T-helper 9 cell (primary cell): ENCODE results near the gene NPIPA3.
"Not testable (repeated sequence)": the region's sequence is repeated elsewhere in the genome, so short reads cannot be mapped to it uniquely, and the experiment has no call there.

Experiments used
- DNase-seq: peaks from one replicate; pipeline ENCODE4 v3.0.0-alpha.2; 2020
- total RNA-seq, 2 donors: gene quantifications; one replicate each; lab custom pipeline; 2026; lab: John Stamatoyannopoulos, UW

The NPIPA3 gene
- total RNA-seq = 0 reads per million in 2 donors

GRCh38 chr16:14703156-14704011 is at the start of gene NPIPA3:
Gene NPIPA3 (plus strand): TSS chr16:14703411. CDS start chr16:14708944, 5,533 bp downstream.
- DNase-seq = not testable (repeated sequence)

- no peak for DNase-seq
Measured at GRCh38 chr16:14658063-14658462, 45.1 kb upstream of the NPIPA3 start.

GRCh38 chr16:14667347-14668266 is 35.6 kb upstream of the NPIPA3 start:
- DNase-seq = no peak

- no peak for DNase-seq
Measured at GRCh38 chr16:14668556-14669223, 34.5 kb upstream of the NPIPA3 start.

- no peak for DNase-seq
Measured at GRCh38 chr16:14669776-14670175, 33.4 kb upstream of the NPIPA3 start.

- DNase-seq = no peak
Measured at GRCh38 chr16:14672403-14672971, 30.7 kb upstream of the NPIPA3 start.

GRCh38 chr16:14676633-14677032 is 26.6 kb upstream of the NPIPA3 start:
- DNase-seq = no peak

GRCh38 chr16:14677627-14678026 is 25.6 kb upstream of the NPIPA3 start:
- no peak for DNase-seq

GRCh38 chr16:14678748-14679497 is 24.3 kb upstream of the NPIPA3 start:
- no peak for DNase-seq

- not testable (repeated sequence) for DNase-seq
Measured at GRCh38 chr16:14680396-14680795, 22.8 kb upstream of the NPIPA3 start.

- no peak for DNase-seq
Measured at GRCh38 chr16:14681115-14681514, 22.1 kb upstream of the NPIPA3 start.

- DNase-seq = no peak
Measured at GRCh38 chr16:14682121-14682520, 21.1 kb upstream of the NPIPA3 start.

- not testable (repeated sequence) for DNase-seq
Measured at GRCh38 chr16:14685870-14686793, 17.1 kb upstream of the NPIPA3 start.

GRCh38 chr16:14694129-14694528 is 9.1 kb upstream of the NPIPA3 start, which contains the start of gene PLA2G10:
Gene PLA2G10 (minus strand): TSS chr16:14694308. CDS start chr16:14694229, 79 bp downstream.
- not testable (repeated sequence) for DNase-seq

GRCh38 chr16:14701859-14702258 is 1.4 kb upstream of the NPIPA3 start:
- not testable (repeated sequence) for DNase-seq

- not testable (repeated sequence) for DNase-seq
Measured at GRCh38 chr16:14702672-14703071, 539 bp upstream of the NPIPA3 start.

GRCh38 chr16:14733233-14733632 is 30.0 kb downstream of the NPIPA3 start:
- not testable (repeated sequence) for DNase-seq

- not testable (repeated sequence) for DNase-seq
Measured at GRCh38 chr16:14740832-14741385, 37.7 kb downstream of the NPIPA3 start.

GRCh38 chr16:14741794-14742193 is 38.6 kb downstream of the NPIPA3 start:
- not testable (repeated sequence) for DNase-seq
